HG02571 (cell line): Measurements from ENCODE around the gene SMARCAL1.
"Not testable (repeated sequence)": the region's sequence is repeated elsewhere in the genome, so short reads cannot be mapped to it uniquely, and the experiment has no call there.

Source experiments
- ATAC-seq: cut with Tn5 transposase; IDR thresholded peaks from one replicate; pipeline ENCODE4 v1.9.1; 2021; ENCODE audit warnings: mild to moderate bottlenecking, moderate library complexity; ENCODE audit not compliant: unreplicated experiment

The SMARCAL1 gene

DNA sequence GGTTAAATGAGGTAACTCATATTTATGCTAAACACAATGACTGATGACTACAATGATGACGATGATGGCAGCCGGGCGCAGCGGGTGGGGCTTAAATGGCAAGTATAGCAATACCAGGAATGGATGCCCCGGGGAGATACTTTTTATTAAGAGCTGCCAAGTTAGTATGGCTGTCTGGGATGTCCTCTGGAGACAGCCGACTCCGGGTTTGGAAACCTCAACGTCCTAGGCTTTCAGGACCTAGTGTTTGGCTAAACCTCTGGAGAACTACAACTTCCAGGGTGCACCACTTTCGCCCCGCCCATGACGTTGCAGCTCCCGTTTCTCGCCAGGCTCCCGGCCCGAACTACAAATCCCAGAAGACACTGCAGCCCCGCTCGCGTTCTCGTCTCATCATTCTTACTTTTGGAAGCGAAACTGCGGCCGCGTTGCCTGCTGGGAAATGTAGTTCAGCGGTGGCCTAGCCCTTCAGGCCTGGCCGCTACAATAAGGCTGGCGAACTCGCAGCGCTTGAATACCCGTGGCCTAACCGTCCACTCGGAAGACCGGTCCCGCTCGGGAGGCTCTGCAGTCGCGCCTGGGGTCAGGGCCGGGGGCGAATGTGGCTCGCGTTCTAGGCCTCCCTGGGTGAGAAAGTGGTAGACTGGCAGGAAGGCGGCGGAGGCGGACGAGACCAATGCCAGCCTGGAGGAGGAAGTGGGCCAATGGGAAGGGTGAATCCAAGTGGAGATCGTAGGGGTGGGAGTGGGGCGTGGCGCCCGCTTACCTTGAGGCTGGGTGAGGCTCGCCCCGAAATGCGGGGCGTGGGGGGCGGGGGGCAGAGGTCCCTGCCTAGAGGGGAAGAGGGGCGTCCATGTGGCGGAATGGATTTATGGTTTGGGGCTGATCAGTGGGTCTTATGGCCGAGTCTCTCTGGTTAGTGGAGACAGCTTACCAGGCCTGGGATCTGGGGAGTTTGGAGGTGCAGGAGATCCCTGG is at the start of gene SMARCAL1:
Gene SMARCAL1 (plus strand): TSS at position 463 of the 978 bp plus-strand sequence. CDS start 2,221 bp downstream, outside the sequence.
- peak; percentile 95 for ATAC-seq

DNA sequence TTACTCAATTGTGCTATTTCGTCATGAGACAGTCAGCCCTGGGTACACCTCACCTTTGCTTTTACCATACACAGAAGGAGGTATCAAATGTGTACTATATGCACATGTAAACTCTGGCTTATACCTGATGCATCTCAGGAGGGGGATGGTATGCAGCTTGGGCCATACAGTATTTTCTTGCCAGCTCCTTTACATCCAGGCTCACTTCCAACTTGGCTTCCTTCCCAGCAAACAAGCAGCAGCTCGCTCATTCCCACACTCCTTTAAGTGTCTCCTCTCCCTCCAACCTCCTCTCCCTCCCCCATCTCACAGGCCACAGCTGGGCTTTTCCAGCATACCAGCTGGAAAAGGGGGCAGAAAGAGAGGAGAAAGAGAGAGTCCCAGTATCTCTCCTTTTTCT is 49.6 kb upstream of the SMARCAL1 start:
- ATAC-seq: no peak

DNA sequence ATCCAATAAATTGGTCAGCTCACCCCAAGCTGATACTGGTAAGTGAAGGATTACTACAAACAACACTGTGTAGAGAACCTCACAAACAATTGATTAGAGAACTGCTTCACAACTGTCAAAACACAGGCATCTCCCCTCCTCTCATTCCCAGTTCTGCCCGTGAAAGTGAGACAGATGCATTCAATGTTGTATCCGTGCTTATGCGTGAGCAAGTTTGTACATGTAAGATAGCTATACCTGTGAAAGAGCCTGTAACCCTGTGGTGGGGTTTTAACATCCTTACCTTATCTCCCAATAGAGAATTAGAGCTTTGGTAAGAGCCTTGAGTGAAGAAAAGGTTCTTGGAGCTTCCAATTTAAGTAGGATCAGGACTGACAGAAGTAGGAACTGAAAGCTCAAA is 49.1 kb upstream of the SMARCAL1 start:
- no peak for ATAC-seq

DNA sequence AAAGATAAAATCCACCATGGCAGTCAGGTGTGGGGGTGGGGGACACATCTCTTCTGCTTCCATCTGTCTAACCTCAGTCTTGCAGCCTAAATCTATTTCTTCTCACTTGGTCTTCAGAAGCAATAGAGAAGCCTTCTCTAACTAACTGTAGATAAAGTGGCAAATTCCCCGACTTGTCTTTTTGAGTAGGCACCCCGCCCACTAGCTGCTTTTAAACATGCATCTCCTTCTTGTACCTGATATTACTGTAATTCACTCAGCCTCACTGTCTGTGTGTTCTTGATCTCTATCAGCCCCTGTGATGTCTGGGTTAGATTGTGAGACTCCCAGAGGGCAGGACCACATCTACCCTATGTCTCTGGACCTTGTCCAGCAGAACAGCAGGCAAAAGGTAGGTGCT is 46.8 kb upstream of the SMARCAL1 start:
- ATAC-seq: no peak

DNA sequence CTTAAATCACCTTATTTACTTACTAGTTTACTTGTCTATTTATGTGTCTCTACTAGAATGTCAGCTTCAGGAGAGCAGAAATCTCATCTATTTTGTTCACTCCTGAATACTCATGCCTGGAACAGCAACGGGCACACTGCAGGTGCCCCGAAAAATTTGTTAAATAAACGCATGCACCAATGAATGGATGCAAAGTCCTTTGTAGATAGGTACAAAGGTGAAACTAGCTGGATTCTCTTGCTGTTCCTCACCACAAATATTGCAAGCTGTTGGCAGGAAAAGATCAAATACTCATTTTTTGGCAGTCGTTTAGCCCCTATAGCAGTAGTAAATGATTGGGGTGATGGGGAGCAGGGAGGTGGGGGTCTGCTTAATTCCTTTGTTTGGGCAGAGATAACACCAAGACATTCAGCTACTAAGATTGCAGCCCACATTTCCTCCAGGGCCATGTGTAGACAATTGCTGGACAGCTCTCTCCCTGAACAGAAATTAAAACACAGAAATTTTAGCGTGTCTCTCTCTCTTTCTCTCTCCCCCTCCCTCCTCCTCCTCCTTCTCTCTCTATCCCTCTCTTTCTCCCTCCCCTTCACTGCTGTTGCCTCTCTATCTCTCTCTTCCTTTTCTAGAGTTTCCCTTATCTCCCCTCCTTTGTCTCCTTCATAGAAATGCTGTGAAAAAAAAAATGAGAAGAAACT is 45.4 kb upstream of the SMARCAL1 start:
- ATAC-seq: no peak

DNA sequence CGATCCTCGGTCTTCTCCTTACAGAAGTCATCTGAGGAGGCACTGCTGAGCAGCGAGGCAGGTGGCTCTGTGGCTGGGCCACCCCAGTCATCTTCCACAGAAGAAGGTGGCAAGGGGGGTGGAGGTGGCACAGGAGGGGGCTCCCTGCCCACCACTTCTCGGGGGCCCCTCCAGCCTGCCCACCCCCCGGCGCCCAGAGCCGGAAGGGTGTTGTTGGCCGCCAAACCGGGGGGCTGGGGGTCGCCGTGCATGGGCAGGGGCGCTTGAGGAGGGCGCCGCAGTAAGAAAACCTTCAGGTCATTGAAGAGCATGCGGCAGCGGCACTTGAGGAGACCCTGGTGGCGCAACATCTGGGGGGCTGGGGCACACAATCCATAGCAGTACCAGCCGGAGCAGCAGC is 42.5 kb upstream of the SMARCAL1 start:
- ATAC-seq: no peak

DNA sequence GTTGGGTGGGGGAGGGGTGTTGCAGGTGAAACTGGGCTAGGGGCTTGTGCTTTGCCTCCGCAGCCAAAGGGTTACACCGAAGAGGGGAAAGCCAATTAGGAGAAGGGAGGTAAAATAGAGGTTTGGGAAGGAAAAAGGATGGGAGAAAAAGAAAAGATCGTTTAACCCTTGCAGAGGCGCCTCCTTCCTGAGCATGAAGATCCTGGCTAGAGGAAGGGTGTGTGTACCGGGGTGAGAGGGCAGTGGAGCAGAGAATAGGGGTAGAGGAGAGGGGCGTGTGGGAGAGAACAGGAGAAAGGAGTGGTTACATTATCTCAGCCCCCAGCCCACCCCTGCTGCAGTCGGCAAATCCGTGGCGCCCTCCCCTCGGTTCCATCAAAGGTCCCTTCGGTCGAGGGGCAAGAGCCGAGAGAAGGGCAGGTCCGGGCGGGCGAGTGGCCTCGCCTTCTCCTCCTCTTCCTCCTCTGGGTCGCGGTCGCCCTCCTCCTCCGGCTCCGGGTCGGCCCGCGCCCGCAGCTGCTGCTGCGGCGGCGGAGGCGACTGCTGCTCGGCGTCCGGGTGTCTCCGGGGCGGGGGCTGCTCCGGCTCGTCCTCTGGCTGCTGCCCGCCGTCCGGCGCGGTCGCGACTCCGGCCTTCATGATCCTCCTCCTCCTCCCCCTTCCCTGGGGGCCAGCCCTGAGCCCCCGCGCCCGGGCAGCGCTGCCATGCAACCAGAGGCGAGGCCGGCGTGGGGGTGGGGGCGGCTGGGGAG is 41.1 kb upstream of the SMARCAL1 start:
- ATAC-seq: no peak

DNA sequence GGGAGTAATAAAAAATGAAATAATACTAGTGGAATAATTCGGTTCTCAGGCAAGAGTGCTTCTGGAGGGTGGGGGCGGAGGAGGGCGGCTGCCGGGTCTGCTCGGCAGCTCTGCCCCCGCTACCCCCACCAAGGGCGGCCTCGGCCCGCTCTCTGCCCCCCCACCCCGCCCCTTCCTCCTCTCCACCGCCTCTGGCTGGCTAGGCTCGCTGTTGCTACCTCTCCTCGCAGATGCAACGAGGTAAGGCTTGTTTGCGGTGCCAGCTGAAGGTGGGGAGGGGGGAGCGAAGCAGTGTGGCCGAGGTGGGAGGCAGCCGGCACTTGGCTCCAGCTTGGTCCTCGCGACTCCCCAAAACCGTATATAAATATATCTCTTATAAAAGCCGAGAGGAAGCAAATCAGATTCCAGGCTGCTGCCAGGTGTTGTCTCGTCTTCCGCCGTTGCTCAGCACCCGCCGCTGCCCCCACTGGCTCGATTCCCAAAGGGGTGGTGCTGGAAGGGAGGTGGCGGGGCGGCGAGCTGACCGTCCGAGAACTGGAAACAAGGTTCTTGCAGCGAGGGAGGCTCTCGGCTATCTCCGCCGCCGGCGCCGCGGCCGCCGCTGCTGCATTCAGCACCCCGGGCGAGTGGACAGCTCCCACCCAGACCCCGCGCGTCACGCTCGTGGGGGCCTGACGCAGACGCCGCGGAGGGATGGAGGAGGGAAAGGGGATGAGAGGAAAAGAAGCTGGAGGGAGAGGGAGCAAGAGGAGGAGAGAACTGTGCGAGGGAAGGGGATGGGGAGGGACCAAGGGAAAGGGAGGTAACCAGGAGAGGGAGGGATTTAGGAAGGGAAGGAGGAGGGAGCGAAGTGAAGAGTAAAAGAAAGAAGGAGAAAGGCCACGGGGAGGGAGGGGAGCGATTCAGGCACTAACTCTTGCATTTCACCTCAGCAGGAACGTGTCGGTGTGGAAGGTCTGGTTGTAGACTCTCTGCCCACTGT is 40.3 kb upstream of the SMARCAL1 start, which contains the start of gene MARCHF4:
Gene MARCHF4 (minus strand): TSS at position 763 of the 982 bp plus-strand sequence. CDS start 2,223 bp downstream, outside the sequence.
- no peak for ATAC-seq

DNA sequence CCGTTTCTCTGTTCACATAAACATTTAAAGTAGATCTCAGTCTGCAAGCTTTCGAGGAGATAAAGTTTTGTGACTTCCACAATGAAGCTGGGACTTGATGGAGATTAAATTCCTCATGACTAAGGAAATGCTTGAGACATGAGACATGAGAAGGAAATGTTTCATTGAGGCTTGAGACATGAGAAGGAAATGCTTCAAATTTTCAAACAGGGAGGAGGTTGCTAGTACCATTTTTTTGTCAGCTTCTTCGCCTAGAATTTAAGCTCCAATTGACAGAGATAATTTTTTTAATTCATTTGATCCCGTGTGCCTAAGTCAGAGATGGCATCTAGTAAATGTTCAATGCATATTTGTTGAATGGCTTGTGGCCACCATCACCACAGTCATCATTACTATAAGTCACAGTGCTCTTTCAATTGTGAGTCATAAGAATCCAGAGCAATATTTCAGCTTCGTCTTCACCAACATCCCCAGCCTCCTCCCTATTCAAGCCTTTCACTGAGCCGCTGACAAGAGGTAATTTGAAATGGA is 39.5 kb upstream of the SMARCAL1 start:
- no peak for ATAC-seq

DNA sequence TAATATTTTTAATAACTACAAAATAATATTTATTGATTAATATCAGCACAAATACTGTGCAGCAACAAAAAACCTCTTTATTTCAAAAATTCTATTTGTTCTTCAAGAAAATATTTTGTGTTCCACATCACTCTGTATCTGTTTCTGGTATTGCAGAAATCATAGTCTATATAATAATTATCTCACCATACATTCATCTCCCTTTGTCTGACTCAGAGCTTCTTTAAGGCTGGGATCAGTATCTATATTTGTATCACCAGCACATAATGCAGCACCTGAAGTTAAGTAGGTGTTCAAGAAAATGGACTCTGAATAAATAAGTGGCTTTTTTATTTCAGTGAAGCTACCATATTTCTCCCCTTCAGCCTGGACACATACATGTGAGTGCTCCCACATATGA is 38.4 kb upstream of the SMARCAL1 start:
- no peak for ATAC-seq

DNA sequence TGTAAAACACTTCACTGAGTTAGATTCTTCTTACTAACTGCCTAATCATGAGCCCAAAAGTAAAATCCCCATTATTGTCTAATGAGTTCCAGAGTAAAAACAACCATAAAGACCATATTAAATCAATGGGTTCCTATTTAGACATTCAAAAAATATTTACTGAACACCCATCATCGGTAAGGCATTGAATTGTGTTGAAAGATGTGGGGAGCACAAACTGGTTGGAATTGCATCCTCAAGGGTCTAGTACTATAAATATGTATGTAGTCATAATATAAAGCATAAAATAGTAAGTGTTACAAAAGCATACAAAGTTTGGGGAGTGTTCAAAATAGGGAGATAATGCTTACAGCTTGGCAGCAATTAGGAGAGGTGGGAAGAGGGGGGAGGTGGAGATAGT is 37.0 kb upstream of the SMARCAL1 start:
- ATAC-seq: no peak

DNA sequence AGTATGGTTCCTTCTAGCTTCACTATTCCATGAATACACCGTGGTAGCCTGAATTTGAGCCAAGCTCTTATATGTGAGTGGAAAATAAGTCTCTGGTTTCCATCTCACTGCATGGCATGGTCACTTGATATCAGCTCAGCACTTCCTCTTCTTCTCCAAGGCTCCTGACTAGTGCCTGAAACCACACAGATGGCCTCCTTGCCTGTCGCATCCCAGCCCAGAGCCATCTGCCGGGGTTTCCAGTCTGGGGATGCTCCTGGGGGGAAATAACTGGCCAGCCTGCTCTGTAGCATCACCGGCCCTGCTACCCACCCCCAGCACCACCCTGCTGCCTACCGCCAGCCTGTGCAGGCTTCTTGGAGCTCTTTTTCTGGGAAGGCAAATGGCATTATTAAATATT is 32.3 kb upstream of the SMARCAL1 start:
- ATAC-seq: no peak

DNA sequence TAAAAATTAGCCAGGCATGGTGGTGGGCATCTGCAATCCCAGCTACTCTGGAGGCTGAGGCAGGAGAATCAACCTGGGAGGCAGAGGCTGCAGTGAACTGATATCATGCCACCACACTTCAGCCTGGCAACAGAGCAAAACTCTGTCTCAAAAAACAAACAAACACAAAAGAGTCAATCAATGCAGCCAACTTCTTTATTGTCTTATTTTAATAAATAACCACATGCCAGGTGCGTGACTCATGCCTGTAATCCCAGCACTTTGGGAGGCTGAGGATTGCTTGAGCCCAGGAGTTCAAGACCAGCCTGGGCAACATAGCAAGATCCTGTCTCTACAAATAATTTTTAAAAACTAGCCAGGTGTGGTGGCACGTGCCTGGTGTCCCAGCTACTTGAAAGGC is 27.9 kb upstream of the SMARCAL1 start:
- not testable (repeated sequence) for ATAC-seq

DNA sequence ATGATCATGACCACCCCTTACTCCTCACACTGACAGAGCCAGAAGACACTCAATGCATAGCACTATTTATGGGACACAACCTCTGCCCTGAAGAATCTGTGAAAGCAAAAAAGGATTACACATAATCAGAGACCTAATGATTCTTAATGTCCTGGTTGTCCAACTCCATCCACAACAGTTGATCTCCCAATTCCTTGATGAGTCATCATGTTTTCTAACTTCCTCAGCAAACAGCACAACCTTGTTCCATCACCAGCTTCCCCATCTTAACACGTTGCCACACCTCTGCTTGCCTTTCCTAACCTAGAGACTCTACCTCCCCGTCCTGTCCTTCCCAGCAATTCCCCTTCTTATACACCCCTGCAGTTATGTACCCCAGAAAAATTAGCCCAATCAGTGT is 26.8 kb upstream of the SMARCAL1 start:
- ATAC-seq: no peak

DNA sequence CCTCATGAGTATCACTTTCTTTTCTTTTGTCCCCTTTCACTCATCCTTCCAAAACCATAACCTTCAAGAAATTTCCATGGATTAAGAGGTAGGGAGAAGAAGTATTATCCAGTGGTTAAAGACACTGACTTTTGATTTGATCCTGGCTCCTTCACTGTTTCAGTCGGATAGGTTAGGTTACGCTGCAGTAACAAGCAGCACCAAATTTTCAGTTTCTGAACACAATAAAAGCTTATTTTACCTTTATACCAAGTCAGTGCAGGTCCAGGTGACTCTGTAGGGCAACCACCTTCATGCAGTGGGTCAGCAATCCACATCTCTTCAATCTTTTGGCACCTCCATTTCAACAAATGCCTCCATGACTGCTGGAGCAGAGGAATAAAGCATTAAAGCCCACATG is 25.0 kb upstream of the SMARCAL1 start:
- no peak for ATAC-seq

DNA sequence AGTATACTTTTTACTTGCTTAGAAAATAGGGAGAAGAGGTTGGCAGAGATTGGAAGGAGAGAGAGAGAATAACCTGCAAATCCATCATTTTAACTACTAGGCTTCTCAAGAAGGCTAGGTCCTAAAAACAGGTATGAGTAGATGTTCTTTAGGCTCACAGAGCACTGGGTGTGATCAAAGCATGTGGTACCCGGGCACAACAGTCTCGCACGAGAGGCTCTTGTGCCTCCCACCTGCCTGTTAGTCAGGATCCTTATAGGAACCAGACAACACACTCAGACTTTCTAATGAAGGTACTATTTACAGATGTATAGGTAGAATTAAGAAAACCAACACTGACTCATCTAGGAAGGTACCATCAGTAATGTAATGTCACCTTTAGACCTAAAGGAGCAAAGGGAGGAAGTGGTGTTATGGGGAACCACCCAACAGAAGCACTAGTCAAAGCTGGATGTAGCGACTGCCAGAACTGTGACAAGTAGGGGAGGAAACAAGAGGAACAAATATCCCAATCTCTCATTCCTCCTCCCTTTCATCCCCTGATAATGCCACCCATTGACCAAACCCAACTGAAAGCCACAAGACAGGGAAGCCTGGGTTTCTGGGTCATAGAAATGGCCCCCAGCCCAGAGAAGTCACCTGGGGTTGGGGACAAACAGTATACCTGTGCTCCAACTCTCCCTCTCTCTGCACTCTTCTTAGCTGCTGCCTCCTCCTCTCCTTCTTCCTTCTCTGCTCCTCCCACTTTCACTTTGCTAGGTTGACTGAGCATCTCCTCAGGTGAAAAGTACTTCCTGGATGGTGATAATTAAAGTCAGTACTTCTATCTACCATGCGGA is 24.0 kb upstream of the SMARCAL1 start:
- no peak for ATAC-seq

DNA sequence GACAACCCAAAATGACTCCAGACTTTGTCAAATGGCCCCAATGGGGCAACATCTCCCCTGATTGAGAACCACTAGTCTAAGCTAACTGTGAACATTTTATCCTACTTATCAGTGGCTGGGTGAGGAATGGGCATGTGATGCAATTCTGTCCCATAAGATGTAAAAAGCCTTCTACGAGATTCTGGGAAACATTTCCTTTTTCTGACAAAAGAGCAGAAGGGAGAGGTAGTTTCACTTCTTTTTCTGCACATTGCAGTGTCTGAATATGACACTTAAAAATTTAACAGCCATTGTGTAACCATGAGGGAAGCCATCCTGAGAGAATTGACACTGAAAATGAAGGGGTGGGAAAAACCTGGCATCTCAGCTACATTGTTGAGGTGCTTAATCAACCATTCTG is 22.7 kb upstream of the SMARCAL1 start:
- no peak for ATAC-seq

DNA sequence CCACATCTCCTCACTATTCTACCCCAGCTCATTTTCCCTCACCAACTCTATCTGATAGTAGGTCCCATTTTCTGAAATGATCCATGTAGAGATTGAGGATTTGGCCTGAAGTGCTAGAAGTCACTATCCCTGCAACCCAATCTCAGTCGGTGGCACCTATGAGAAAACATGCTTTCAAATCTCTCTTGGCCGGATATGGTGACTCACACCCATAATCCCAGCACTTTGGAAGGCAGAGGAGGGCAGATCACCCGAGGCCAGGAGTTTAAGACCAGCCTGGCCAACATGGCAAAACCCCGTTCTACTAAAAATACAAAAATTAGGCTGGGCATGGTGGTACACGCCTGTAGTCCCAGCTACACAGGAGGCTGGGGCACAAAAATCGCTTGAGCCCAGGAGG is 20.9 kb upstream of the SMARCAL1 start:
- ATAC-seq: no peak

DNA sequence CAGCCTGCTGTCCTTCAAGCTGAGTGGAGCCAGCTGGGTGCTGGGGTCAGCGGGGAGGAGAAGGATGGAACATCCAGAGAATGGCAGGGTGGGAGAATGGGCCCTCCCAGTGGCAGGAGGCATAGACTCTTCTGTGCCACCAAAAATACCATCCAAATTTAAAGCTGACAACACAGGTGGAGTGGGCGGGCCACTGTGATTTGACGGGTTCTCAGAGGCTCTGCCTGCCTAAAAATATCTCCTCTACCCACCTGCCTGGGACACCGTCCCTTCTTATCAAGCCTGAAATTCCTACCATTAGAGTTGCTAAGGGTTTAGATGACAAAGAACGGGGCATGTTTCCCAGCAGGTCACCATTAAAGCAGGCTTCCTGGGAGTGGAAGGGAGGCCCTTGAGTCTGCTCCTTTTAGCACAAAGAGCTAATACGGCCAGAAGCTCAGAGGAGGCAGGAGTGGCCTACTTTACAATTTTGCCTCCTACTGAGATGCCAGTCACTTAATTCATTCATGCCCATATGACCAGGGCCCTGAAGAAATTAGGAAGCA is 20.2 kb upstream of the SMARCAL1 start:
- no peak for ATAC-seq
